Breast epithelium (tissue), 3 donors: ENCODE measurements around the gene PDZD7.

Source experiments
- POLR2A ChIP-seq: fragments of 450-650 bp; IDR thresholded peaks from one replicate; pipeline ENCODE4 v1.6.1; 2016; ENCODE audit warnings: antibody characterized with exemption, mild to moderate bottlenecking, moderate library complexity
- TF ChIP-seq, protein P1 (sequence below), 3 donors: fragments of 450-650 bp; IDR thresholded peaks; one replicate each; pipeline ENCODE4 v1.5.1; 2016 to 2017; ENCODE audit warnings: antibody characterized with exemption in 3 of 3, mild to moderate bottlenecking in 3 of 3, moderate library complexity in 3 of 3

DNA sequence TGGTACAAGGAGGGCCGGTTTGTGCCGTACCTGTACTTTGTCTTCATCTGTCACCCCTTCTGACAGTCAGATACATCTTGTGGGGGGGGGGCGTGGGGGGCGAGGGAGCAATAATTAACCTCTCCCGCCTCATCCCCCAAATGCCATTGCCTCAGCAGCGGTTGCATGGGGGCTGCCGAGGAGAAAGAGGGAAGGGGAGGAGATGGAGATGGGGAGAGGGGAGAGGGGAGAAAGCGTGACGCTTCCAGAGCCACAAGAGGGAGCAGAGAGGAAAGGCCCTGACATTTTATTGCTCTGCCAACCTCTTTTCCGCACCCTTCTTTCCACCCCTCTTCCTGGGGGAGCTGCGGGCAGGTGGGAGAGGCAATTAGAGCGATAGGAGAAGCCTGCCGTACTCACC, 42.7 kb upstream of the PDZD7 start:
- TF ChIP-seq, protein P1, sequence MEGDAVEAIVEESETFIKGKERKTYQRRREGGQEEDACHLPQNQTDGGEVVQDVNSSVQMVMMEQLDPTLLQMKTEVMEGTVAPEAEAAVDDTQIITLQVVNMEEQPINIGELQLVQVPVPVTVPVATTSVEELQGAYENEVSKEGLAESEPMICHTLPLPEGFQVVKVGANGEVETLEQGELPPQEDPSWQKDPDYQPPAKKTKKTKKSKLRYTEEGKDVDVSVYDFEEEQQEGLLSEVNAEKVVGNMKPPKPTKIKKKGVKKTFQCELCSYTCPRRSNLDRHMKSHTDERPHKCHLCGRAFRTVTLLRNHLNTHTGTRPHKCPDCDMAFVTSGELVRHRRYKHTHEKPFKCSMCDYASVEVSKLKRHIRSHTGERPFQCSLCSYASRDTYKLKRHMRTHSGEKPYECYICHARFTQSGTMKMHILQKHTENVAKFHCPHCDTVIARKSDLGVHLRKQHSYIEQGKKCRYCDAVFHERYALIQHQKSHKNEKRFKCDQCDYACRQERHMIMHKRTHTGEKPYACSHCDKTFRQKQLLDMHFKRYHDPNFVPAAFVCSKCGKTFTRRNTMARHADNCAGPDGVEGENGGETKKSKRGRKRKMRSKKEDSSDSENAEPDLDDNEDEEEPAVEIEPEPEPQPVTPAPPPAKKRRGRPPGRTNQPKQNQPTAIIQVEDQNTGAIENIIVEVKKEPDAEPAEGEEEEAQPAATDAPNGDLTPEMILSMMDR (IDR thresholded peaks at IDR 0.05): no peak
- no peak for TF ChIP-seq POLR2A
